NT2/D1 (cell line): ENCODE data around the gene ZNF488.

Source experiments
- DNase-seq: peaks from one replicate; pipeline ENCODE4 v3.0.0-alpha.2; 2011; ENCODE audit warnings: low read depth, low spot score
- H3K27me3 ChIP-seq: 2 replicates; pipeline ENCODE4 v1.6.0; 2011; ENCODE audit warnings: mild to moderate bottlenecking; ENCODE audit not compliant: insufficient read length, insufficient read depth
- H3K36me3 ChIP-seq: 2 replicates; pipeline ENCODE4 v1.6.1; 2011; ENCODE audit warnings: mild to moderate bottlenecking, low read length, mixed read lengths; ENCODE audit not compliant: insufficient read depth, insufficient read length
- H3K4me1 ChIP-seq: 2 replicates; pipeline ENCODE4 v1.5.1; 2011; ENCODE audit not compliant: insufficient read depth, insufficient read length
- H3K4me3 ChIP-seq: 2 replicates; pipeline ENCODE4 v1.5.1; 2011; ENCODE audit warnings: low read depth; ENCODE audit not compliant: insufficient read length
- H3K9ac ChIP-seq: 2 replicates; pipeline ENCODE4 v1.6.0; 2011; ENCODE audit warnings: low read depth; ENCODE audit not compliant: insufficient read length
- H3K9me3 ChIP-seq: 2 replicates; pipeline ENCODE4 v1.5.1; 2011; ENCODE audit warnings: mild to moderate bottlenecking, low read length; ENCODE audit not compliant: insufficient read depth
- SUZ12 ChIP-seq: IDR thresholded peaks from 2 replicates; pipeline ENCODE4 v1.6.1; 2011; ENCODE audit not compliant: insufficient read length, insufficient read depth; ENCODE audit errors: extremely low read depth
- YY1 ChIP-seq: IDR thresholded peaks from 2 replicates; pipeline ENCODE4 v1.6.1; 2011; ENCODE audit not compliant: insufficient read length, insufficient read depth
- ZNF274 ChIP-seq: IDR thresholded peaks from 2 replicates; pipeline ENCODE4 v1.6.1; 2011; ENCODE audit warnings: mild to moderate bottlenecking, low read depth, low read length

ZNF488 gene

GRCh38 chr10:47350671-47351640, 33.1 kb downstream of the ZNF488 start:
- H3K4me3 ChIP-seq = no peak overlapping the region
- TF ChIP-seq ZNF274 = no peak
- TF ChIP-seq SUZ12 = no peak
- TF ChIP-seq YY1 = no peak
- H3K9ac ChIP-seq = no peak overlapping the region
- DNase-seq = no peak
- H3K27me3 ChIP-seq = no peaks in the 10 kb centered on the region
- no peaks in the 10 kb centered on the region for H3K4me1 ChIP-seq
- H3K36me3 ChIP-seq = no peaks in the 10 kb centered on the region
- H3K9me3 ChIP-seq = no peaks in the 10 kb centered on the region

GRCh38 chr10:47349941-47350371, 34.1 kb downstream of the ZNF488 start:
- Histone ChIP-seq H3K9me3 (no peaks in the 10 kb centered on the region), H3K4me1 (no peaks in the 10 kb centered on the region), H3K9ac (no peak overlapping the region), H3K36me3 (no peaks in the 10 kb centered on the region), H3K27me3 (no peaks in the 10 kb centered on the region), H3K4me3 (no peak overlapping the region)
- TF ChIP-seq SUZ12 = no peak
- TF ChIP-seq ZNF274 = no peak
- no peak for TF ChIP-seq YY1
- no peak for DNase-seq

DNA sequence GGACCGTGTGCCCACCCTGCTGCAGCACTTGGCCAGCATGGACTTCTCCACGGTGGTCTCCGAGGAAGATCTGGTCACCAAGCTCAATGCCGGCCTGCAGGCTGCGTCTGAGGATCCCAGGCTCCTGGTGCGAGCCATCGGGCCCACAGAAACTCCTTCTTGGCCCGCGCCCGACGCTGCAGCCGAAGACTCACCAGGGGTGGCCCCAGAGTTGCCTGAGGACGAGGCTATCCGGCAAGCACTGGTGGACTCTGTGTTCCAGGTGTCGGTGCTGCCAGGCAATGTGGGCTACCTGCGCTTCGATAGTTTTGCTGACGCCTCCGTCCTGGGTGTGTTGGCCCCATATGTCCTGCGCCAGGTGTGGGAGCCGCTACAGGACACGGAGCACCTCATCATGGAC, 34.6 kb downstream of the ZNF488 start:
- TF ChIP-seq SUZ12 (no peak), YY1 (no peak), ZNF274 (no peak)
- H3K4me3 ChIP-seq = no peak overlapping the region
- H3K36me3 ChIP-seq = no peaks in the 10 kb centered on the region
- no peak overlapping the region for H3K9ac ChIP-seq
- no peaks in the 10 kb centered on the region for H3K9me3 ChIP-seq
- no peaks in the 10 kb centered on the region for H3K27me3 ChIP-seq
- no peaks in the 10 kb centered on the region for H3K4me1 ChIP-seq
- no peak for DNase-seq

- no peak for DNase-seq
- Histone ChIP-seq H3K36me3 (no peaks in the 10 kb centered on the region), H3K9ac (no peak overlapping the region), H3K9me3 (no peaks in the 10 kb centered on the region), H3K4me1 (no peaks in the 10 kb centered on the region), H3K4me3 (no peak overlapping the region), H3K27me3 (no peaks in the 10 kb centered on the region)
- TF ChIP-seq YY1 (no peak), SUZ12 (no peak), ZNF274 (no peak)
These were observed 35.2 kb downstream of the ZNF488 start for GRCh38 chr10:47348661-47349470.

DNA sequence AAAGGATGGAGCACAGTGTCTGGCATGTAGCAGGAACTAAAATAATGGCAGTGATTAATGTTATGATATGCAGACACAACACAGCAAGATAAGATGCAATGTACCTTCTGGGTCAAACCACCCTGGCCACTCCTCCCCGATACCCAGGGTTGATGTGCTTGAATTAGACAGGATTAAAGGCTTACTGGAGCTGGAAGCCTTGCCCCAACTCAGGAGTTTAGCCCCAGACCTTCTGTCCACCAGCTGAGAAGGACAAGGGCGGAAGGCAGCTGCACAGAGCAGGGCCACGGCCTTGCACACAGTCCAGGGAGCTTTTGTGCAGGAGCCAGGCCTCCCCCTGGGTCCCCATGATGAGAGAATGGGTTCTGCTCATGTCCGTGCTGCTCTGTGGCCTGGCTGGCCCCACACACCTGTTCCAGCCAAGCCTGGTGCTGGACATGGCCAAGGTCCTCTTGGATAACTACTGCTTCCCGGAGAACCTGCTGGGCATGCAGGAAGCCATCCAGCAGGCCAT, 35.9 kb downstream of the ZNF488 start, which contains the start of gene RBP3:
Gene RBP3 (plus strand): TSS at position 226 of the 514 bp plus-strand sequence. CDS start 122 bp downstream, at position 348.
- no peak within 1 kb of the TSS for H3K9ac ChIP-seq
- no peaks in the 10 kb centered on the region for H3K9me3 ChIP-seq
- H3K27me3 ChIP-seq = no peaks in the 10 kb centered on the region
- no peaks in the 10 kb centered on the region for H3K36me3 ChIP-seq
- no peak for DNase-seq
- TF ChIP-seq SUZ12 (no peak), YY1 (no peak), ZNF274 (no peak)
- no peak within 1 kb of the TSS for H3K4me3 ChIP-seq
- H3K4me1 ChIP-seq = no peaks in the 10 kb centered on the region

GRCh38 chr10:47347303-47347675, 36.8 kb downstream of the ZNF488 start:
- Histone ChIP-seq H3K4me1 (no peaks in the 10 kb centered on the region), H3K9me3 (no peaks in the 10 kb centered on the region), H3K36me3 (no peaks in the 10 kb centered on the region), H3K9ac (no peak overlapping the region), H3K27me3 (no peaks in the 10 kb centered on the region), H3K4me3 (no peak overlapping the region)
- TF ChIP-seq SUZ12 = no peak
- TF ChIP-seq ZNF274 = no peak
- TF ChIP-seq YY1 = no peak
- no peak for DNase-seq
